GM18870 (cell line): Measurements from ENCODE around the gene CLTB.

Source experiments
- ATAC-seq: cut with Tn5 transposase; IDR thresholded peaks from one replicate; pipeline ENCODE4 v1.9.1; 2021; ENCODE audit warnings: moderate library complexity; ENCODE audit not compliant: unreplicated experiment

Gene CLTB

DNA sequence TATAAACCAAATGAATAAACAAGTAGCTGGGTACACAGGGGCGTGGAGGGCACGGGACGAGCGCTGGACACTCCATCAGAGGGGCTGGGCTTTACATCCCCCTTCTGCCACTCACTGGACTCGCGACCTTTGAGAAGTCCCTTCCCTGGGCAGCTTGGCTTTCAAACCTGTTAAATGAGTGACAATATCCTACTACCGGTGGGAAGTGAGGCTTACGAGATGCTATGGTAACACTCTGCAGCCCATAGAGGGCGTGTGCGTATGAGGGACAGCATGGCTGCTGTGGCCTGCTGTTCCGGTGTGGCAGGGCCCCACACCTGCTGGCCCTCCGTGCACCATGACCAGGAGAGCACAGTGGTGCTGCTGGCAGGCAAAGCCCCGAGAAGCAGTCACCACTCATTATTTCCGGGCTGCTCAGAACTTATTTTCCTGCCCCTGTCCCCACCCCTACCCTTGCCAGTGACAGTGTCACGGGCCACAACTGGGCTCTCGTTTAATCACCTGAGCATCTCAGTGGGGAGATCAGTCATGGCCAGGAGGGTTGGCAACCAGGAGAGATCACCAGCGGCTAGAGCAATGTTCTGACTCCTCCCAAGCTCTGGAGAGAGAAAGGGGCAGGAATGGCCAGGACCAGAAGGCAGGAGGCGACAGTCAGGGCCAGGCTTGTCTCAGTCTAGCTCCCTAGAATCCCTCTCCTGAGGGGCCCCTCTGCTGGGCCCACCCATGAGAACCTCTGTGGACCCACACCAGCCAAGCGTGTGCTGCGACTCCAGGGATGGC is 10.5 kb downstream of the CLTB start:
- no peak for ATAC-seq

DNA sequence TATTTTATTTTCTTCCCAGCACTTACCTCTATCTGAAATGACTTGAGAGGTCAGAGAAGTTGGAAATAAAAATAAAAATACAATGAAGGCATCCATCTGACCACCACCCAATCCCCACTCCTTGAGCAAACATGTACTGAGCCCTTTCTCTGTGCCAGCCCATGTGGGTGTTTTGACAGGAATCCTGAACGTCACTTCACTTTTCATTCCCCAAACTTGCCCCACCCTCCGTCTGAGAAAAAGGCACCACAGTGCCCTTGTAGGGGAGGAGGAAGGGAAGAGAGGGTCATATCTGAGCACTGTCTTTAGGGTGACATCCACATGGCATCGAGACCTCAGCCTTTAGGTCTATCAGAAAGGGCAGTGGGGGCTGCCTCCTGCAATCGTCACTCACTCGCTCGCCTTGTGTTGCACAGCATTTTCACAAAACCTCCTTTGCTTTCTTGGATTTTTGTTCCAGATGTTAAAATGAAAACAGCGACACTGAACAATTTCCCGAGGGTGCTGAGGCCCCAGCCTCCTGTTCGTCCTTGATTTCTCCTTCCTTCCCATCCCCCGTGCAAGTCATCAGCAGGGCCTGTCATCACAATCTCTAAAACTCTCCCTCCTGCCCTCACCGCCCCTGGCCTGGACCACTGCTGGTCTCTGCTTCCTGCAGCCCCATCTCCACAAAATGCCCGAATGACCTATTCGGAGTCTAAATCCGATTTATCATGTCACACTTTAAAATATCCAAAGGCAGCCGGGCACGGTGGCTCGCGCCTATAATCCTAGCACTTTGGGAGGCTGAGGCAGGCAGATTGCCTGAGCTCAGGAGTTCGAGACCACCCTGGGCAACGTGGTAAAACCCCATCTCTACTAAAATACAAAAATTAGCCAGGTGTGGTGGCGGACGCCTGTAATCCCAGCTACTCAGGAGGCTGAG is 14.8 kb downstream of the CLTB start:
- no peak for ATAC-seq

DNA sequence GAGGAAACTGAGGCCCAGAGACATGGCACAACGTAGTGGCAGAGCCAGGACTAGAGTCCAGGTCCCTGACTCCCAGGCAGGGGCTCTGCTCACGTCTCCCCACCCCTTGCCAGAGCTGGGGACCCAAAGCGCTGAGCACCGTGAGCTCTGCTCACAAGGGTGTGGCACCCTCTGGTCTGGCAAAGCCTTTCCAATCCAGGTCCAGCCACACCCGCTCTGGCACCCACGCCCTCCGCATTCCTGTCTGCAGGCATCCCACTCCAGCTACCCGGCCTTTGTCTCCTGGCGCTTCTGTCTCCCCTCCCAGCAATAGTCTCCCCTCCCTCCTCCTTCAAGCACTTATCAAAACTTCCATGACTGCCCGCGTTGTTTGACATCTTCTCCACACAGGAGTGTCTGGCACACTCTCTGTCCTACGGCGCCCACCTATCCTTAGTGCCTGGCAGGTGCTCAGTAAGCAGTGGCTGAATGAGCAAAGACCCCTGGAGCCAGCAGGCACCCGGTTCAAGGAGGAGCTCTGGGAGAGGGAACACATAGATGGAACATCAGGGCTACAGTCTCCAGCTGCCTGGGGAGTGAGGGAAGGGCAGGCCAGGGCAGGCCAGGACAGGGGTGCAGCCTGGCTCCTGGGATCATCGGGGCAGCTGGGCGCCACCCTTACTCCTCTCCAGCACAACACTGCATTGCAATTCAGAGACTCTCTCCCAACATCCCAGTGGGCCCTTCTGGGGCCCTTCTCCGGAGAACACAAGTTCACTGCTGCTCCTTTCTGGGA is 15.8 kb downstream of the CLTB start:
- ATAC-seq = no peak

DNA sequence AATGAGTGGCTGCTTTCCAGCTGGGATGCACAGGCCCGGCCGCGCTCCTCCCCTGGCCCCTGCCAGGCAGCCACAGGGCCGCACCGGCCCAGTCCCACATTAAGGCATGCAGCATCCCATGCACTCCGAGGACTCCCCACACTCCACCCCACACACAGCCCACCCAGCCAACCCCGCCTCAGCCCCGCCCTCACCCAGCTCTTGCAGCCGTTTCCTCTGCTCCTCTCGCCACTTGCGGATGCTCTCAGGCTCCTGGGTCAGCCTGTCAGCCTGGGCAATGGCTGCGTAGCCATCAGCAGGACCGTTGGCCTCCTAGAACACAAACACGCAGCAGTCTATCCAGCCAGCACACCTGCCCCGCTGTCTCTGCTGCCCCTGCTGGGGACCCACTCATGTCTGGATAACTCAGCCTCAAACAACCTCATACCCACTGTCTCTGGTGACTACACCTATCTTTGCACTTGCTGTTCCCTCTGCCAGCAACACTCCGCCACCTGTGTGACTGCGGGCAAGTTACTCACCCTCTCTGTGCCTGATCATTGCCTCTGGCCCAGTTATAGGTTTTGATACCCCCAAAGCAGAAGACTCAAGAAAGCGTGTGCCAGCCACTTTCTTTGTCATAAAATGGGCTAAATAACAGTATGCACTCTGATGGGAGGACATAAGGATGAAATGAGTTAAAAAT is 18.5 kb downstream of the CLTB start:
- ATAC-seq = no peak

DNA sequence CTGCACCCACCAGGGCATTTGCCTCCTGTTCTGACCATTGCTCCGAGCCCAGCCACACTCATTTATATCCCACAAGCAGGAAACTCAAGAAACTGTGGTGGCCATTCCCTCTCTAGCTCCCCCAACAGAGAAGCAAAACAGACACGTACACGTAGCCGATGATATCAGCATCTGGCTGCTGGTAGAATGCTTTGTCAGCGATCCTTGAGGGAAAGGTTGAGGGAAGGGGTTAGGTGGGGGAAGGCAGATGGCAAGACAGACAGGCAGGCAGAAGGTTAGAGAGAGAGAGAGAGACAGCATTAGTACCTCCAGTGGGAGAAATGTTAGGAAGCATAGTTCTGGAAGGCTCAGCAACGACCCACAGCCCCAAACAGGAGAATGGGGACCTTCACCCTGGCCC is 20.0 kb downstream of the CLTB start:
- no peak for ATAC-seq

DNA sequence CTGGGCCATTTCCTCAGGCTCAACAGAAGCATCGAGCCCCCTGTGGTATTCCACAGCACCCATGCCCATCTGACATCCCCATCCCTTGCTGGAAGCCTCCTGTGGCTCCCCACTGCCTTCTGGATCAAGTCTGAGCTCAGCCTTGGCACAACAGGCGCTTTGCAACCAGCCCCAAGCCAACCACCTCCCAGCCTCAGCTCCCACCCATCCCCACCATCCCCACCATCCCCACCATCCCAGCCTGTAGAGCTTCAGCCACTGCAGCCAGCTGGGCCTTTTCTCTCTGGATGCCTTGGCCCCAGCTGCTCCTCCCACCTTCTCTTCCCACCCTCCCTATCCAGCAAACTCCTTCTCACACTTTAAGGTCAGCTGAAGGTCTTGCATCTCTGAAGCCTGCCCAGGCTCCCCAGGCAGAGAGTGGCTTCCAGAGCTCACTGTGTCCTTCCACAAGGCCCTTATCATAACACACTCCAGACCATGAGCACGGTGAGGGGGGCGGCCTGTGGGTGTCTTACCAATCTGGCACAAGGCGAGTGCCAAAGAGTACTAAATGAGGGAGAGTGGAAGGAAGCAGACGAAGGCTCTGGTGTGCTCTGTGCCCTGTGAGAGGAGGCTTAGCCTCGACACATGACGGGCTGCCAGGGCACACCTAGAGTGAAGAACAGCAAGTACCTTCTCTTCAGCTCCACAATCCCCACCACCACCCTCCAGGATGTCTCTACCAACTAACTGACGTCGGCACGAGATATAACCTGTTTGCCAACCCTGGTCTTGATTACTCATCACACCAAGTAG is 21.3 kb downstream of the CLTB start:
- ATAC-seq = no peak

DNA sequence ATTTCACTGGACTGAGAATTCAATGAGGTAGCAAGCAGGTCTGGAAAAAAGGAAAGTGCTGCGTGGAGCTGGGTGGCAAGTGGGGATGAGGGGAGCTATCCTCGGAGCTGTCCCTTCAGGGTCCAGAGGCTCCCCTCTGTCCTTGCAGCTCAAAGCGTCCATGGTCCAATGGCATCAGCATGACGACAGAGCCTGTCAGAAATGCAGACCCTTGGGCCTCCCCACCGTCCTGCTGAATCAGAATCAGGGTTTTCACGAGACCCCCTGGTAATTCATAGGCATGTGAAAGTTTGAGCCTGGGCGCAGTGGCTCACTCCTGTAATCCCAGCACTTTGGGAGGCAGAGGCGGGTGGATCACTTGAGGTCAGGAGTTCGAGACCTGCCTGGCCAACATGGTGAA is 22.2 kb downstream of the CLTB start:
- ATAC-seq = no peak

DNA sequence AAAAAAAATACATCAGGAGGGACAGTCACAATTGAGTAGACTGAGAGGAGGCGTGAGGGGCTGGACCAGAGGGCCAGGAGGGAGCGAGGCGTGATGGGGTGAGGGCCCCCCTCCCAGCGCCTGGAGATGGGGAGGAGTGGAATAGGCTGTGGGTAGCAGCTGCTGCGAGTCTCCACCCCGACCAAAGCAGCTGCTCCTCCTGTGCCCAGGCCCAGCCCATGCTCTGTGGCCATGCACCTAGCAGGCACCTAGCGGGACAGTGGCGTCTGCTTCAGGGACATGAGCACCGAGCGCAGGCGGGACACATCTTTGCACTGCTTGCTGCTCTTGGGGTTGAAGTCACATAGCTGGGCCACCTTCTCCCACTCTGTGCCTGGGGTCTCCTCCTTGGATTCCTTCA is 23.8 kb downstream of the CLTB start:
- ATAC-seq = no peak

DNA sequence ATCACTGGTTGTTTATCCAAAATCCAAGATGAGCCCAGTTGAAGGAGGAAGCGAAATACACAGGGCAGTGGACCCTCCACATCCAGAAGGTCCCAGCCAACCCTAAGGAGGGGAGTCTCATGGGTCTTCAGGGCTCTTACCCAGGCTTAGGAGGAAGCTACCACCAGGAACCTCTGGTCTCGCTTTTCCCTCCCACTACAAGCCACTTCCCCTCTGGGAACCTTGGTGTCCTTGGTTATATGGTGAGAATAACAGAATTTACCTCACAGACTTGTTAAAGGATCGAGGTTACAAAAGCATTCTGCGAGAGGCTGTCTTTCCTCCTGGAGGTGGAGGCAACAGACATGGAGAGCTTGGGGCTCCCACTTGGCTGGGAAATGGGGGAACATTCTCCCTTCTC is 24.3 kb downstream of the CLTB start:
- ATAC-seq = no peak

DNA sequence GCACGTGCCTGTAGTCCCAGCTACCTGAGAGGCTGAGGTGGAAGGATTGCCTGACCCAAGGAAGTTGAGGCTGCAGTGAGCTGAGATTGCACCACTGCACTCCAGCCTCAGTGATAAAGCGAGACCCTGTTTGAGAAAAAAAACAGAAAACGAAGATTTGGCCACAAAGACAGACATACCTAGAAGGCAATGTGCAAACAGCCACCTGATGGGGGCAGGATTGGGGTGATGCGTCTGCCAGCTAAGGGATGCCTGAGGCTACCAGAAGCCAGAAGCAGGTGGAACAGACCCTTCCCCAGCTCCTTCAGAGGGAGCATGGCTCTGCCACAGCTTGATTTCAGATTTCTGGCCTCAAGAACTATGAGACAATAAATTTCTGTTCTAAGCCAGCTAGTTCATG is 24.9 kb downstream of the CLTB start:
- no peak for ATAC-seq

DNA sequence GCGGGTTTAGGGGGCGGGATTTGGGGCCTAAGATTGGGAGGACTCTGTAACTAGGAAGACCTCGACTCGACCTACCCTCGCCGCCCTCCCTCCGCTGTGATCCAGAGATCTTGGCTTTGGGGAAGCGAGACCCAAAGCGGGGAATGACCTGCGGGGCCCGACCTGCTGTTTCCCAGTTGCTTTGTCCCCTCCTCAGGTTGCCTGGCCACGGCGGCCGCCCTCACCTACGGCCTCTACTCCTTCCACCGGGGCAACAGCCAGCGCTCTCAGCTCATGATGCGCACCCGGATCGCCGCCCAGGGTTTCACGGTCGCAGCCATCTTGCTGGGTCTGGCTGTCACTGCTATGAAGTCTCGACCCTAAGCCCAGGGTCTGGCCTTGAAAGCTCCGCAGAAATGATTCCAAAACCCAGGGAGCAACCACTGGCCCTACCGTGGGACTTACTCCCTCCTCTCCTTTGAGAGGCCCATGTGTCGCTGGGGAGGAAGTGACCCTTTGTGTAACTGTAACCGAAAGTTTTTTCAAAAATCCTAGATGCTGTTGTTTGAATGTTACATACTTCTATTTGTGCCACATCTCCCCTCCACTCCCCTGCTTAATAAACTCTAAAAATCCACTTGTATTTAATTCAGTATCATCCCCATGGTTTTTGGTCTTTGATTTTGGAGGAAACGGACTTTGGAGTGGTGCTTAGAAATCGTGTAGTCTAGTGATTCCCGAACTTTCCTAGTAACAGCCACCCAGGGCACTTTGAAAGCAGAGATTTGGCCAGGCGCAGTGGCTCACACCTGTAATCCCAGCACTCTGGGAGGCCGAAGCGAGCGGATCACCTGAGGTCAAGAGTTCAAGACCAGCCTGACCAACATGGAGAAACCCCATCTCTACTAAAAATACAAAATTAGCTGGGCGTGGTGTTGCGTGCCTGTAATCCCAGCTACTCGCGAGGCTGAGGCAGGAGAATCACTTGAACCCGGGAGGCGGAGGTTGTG is 26.9 kb downstream of the CLTB start:
- ATAC-seq = peak; percentile 14

DNA sequence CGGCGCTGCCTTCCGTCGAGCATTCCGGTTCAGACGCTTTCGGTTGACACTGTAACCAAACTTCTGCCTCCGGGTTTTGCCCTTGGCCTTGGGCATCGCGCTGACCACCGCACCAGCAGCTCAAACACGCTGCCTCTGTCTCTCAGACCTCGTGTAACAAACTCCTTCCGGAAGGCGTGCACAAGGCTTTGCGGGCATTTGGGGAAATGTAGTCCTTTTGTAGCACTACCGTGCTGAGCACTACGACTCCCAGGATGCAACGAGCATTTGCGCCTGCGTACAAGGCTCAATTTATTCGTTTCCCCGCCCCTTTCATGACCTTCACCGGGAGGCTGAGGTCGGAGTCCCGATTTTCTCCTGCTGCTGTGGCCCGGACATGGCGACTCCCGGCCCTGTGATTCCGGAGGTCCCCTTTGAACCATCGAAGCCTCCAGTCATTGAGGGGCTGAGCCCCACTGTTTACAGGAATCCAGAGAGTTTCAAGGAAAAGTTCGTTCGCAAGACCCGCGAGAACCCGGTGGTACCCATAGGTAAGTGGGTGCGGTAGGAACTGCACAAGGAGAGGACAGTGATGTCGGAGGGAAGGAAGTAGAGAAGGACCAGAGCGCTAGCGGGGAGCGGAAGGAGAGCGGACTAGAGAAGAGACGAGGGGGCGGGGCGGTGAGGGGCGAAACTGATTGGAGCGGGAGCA is 27.8 kb downstream of the CLTB start, which contains the start of the genes HIGD2A and NOP16:
Gene HIGD2A (plus strand): TSS at position 308 of the 691 bp plus-strand sequence. CDS start 69 bp downstream, at position 377.
Gene NOP16 (minus strand): TSS at position 155 of the 691 bp plus-strand sequence. CDS start 59 bp downstream, at position 96.
- ATAC-seq = peak; percentile 83

DNA sequence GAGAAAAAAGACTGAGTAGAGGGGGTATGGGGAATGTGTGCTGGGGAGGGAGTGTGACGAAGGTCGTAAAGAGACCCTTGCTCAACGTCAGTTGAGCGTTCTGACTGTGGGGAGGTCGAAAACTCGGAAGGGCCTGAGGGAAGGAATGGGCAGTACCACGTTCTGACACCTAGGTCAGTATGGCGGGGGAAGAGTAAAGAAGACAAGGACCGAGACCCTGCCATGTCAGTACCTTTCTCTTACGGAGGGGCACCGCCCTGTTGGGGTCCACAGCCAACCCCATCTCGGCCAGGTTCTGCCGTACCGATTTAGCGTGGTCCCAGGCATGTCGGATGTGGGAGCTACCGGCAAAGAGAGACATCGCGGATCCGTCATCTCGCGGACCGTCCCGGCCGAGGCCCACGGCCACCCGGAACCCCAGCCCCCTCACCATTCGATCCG is 28.3 kb downstream of the CLTB start:
- ATAC-seq = no peak

DNA sequence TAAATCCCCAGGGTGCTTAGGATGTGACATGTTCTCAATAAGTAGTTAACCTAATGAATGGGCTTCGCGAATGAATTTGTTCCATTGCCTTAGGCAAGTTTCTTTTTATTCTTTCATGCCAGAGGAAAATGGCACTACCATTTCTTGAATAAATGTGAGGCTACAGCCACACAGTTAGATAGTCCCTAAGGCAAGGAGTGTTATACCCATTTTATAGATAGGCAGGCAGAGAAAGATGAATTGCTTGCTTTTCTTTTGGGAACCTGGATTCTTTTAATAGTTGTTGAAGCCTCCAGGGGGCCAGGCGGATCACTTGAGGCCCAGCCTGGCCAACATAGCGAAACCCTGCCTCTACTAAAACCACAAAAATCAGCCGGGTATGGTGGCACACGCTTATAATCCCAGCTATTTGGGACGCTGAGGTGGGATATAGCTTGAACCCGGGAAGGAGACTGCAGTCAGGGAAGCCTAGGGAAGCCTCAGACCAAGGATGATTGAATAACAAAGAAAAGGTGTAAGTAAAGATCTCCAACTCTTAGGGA is 28.9 kb downstream of the CLTB start:
- ATAC-seq = no peak

DNA sequence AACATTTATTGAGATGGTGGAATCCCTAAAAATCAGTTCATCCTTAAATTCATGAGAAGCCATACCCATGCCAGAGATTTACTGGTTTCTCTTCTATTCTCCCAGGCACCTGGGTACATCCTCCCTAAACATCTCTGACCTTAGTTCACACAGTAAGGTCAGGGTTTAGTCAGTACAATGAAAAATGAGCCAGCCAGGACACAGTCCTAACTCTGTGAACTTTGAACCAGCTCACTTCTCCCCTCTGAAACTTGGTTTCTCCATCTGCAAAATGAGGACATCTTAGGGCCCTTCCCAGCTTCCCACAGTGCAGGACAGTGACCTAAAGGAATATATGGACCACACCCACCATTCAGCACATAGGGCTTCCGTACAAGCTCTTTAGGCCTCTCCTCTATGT is 29.8 kb downstream of the CLTB start:
- no peak for ATAC-seq

DNA sequence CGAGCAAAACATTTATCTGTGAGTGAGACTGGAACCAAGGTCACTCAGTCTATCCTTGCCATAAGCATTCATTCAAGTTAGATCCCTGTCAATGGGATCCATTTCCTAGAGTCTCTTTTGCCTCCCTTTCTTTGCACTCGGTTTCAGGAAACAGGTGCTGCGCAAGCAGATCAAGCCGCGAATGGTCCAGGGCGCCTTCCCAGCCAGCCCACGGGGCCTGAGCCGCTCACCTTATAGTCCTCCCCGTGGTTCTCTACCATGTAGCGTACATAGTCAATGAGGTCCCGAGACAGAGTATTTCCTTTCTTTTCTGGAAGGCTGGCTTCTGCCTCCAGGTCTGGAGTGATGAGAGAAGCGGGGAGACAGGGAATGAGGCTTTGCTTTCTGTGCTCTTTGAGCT is 31.3 kb downstream of the CLTB start:
- no peak for ATAC-seq

DNA sequence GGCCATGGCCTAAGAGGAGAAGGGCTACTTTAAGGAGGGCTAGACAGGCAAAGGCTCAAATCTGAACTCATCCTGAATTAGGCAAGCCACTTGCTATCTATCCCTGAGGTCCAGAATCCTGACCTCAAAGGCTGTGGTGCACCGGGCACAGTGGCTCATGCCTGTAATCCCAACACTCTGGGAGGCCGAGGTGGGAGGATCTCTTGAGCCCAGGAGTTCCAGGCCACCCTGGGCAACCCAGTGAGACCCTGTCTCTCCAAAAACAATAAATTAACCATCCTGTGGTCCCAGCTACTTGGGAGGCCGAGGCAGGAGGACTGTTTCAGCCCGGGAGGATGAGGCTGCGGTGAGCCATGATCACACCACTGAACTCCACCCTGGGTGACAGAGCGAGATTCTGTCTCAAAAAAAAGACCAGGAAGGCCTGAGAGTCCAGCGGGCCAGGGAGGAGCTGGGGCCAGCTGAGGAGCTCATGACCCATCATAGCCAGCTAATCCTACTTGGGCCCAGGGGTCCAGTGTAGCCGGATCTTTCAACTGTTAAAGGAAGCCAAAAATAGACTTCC is 31.9 kb downstream of the CLTB start:
- ATAC-seq = no peak
